Measurements from ENCODE around the gene PKD1.

PKD1 gene

GRCh38 chr16:2170587-2171435 lies 35.1 kb upstream of the PKD1 start:
- POLR2A ChIA-PET = interaction anchor here (3.2 kb wide), 1 partner anchor 16 kb away, joined by 18 read pairs; the partner anchor contains the start of gene TRAF7
- CTCF ChIA-PET = interaction anchor here (1.0 kb wide), 1 partner anchor 12 kb away, joined by 3 read pairs; no protein-coding TSS in a partner anchor
- H3K36me3 ChIP-seq (ENCODE audit: control insufficient read depth in 2 of 2, insufficient read depth in 1 of 2, low read length in 2 of 2) = peaks cover 0 to 65% of the 10 kb centered on the region in 2 experiments; a peak in 2 of 3 replicates

GRCh38 chr16:2170080-2170479 lies 34.4 kb upstream of the PKD1 start:
- Histone ChIP-seq H3K27ac (ENCODE audit: extremely low read depth, low read depth, low read length) (no peak overlapping the region), H3K36me3 (ENCODE audit: control insufficient read depth in 2 of 2, insufficient read depth in 1 of 2, low read length in 2 of 2) (peaks cover 0 to 63% of the 10 kb centered on the region in 2 experiments; a peak in 2 of 3 replicates), H3K4me3 (ENCODE audit: low read depth, low read length) (no peak overlapping the region), H3K9me3 (ENCODE audit: control insufficient read depth, insufficient read depth, low read depth, low read length) (no peaks in the 10 kb centered on the region), H3K4me1 (ENCODE audit: control insufficient read depth, insufficient read depth, low read length) (no peaks in the 10 kb centered on the region)
- TF ChIP-seq ZIC2 (tag by site-specific recombination; IDR thresholded peaks at IDR 0.05) = peak; percentile 47; the same call in 1 of the 2 replicates
- no peak for TF ChIP-seq GLI2 (tag by site-specific recombination; IDR thresholded peaks at IDR 0.05; ENCODE audit: borderline replicate concordance, low read depth)
- ChIA-PET POLR2A (interaction anchor here (3.2 kb wide), 1 partner anchor 15 kb away, joined by 18 read pairs; the partner anchor contains the start of gene TRAF7), CTCF (interaction anchor here (0.6 to 1.0 kb wide), 2 partner anchors 9 to 12 kb away, joined by 3 read pairs; no protein-coding TSS in a partner anchor)

More at GRCh38 chr16:2170587-2171435, 35.1 kb upstream of the PKD1 start:
- H3K27ac ChIP-seq (ENCODE audit: extremely low read depth, low read depth, low read length) = no peak overlapping the region
- no peaks in the 10 kb centered on the region for H3K4me1 ChIP-seq (ENCODE audit: control insufficient read depth, insufficient read depth, low read length)
- H3K9me3 ChIP-seq (ENCODE audit: control insufficient read depth, insufficient read depth, low read depth, low read length) = no peaks in the 10 kb centered on the region
- TF ChIP-seq ZBTB7A (tag by site-specific recombination; IDR thresholded peaks at IDR 0.05; ENCODE audit: low read depth) = no peak
- no peak for TF ChIP-seq ZNF23 (tag by site-specific recombination; IDR thresholded peaks at IDR 0.05; ENCODE audit: borderline replicate concordance)
- no peak for TF ChIP-seq ZNF350 (tag by site-specific recombination; IDR thresholded peaks at IDR 0.05)
- no peak for TF ChIP-seq GLI4 (tag by site-specific recombination; IDR thresholded peaks at IDR 0.05)
- H3K4me3 ChIP-seq (ENCODE audit: low read depth, low read length) = no peak overlapping the region

- Histone ChIP-seq H3K36me3 (ENCODE audit: control insufficient read depth in 2 of 2, insufficient read depth in 1 of 2, low read length in 2 of 2) (peaks cover 0 to 42% of the 10 kb centered on the region in 2 experiments; a peak in 2 of 3 replicates), H3K9me3 (ENCODE audit: control insufficient read depth, insufficient read depth, low read depth, low read length) (no peaks in the 10 kb centered on the region), H3K27ac (ENCODE audit: extremely low read depth, low read depth, low read length) (no peak overlapping the region), H3K4me3 (ENCODE audit: low read depth, low read length) (no peak overlapping the region), H3K4me1 (ENCODE audit: control insufficient read depth, insufficient read depth, low read length) (no peaks in the 10 kb centered on the region)
- ChIA-PET CTCF (no interaction called here), POLR2A (interaction anchor here (2.7 kb wide), 1 partner anchor 12 kb away, joined by 30 read pairs; the partner anchor contains the start of gene TRAF7)
- no peak for TF ChIP-seq TSHZ1 (tag by site-specific recombination; IDR thresholded peaks at IDR 0.05; ENCODE audit: borderline replicate concordance)
Measured at GRCh38 chr16:2167068-2167638, 31.5 kb upstream of the PKD1 start.

GRCh38 chr16:2166263-2167067 lies 30.8 kb upstream of the PKD1 start:
- ChIA-PET CTCF (interaction anchor here (0.6 to 0.8 kb wide), 2 partner anchors 26 to 28 kb away, joined by 5 to 6 read pairs; no protein-coding TSS in a partner anchor), POLR2A (interaction anchor here (2.7 kb wide), 1 partner anchor 11 kb away, joined by 30 read pairs; the partner anchor contains the start of gene TRAF7)
- Histone ChIP-seq H3K27ac (ENCODE audit: extremely low read depth, low read depth, low read length) (no peak overlapping the region), H3K4me3 (ENCODE audit: low read depth, low read length) (no peak overlapping the region), H3K9me3 (ENCODE audit: control insufficient read depth, insufficient read depth, low read depth, low read length) (no peaks in the 10 kb centered on the region), H3K4me1 (ENCODE audit: control insufficient read depth, insufficient read depth, low read length) (no peaks in the 10 kb centered on the region), H3K36me3 (ENCODE audit: control insufficient read depth in 2 of 2, insufficient read depth in 1 of 2, low read length in 2 of 2) (peaks cover 0 to 35% of the 10 kb centered on the region in 2 experiments; a peak in 2 of 3 replicates)
- TF ChIP-seq ZBTB11 (tag by site-specific recombination; conservative IDR thresholded peaks at IDR 0.05; ENCODE audit: low read depth) (no peak), RBAK (tag by site-specific recombination; IDR thresholded peaks at IDR 0.05) (no peak), ZNF629 (tag by site-specific recombination; IDR thresholded peaks at IDR 0.05) (no peak), GLIS1 (tag by site-specific recombination; IDR thresholded peaks at IDR 0.05) (peak; percentile 54)
